SK-N-SH (cell line): Measurements from ENCODE around the gene GALNTL6. TPM values are rescaled to one million over a fixed set of nuclear protein-coding genes. Genes with fewer than 3 reads are reported as not detected.

Source experiments
- CTCF ChIA-PET: fragments of 300-600, 350-600 bp; formaldehyde crosslinking; extraction: SDS; loops from one replicate; lab custom pipeline; 2021; lab: Yijun Ruan, JAX
- POLR2A ChIA-PET: fragments of 350-600 bp; sonication (Branson Sonifier 250); formaldehyde crosslinking; extraction: SDS; loops from one replicate; lab custom pipeline; 2020; ENCODE audit warnings: antibody characterized with exemption, inconsistent platforms; lab: Yijun Ruan, JAX
- DNase-seq: peaks from one replicate; pipeline ENCODE4 v3.0.0; 2012
- H2AFZ ChIP-seq: fragments of 200-600 bp; sonication (generic); 2 replicates; pipeline ENCODE4 v1.8.1; 2016; ENCODE audit warnings: antibody characterized with exemption, mild to moderate bottlenecking, low read depth
- H3F3A ChIP-seq: fragments of 200-600 bp; sonication (generic); replicated peaks from 2 replicates; pipeline ENCODE3; 2016; ENCODE audit warnings: antibody characterized with exemption, mild to moderate bottlenecking; ENCODE audit not compliant: insufficient read depth
- H3K27ac ChIP-seq, 2 experiments: fragments of 200-500 bp in 1 of 2; fragments of 200-600 bp in 1 of 2; sonication (Bioruptor generic) in 1 of 2; sonication (generic), shearing (Covaris generic) in 1 of 2; 2 replicates each; pipeline versions ENCODE4 v1.5.1 to v1.6.1; 2014 to 2016; ENCODE audit warnings: low read depth in 2 of 2, inconsistent platforms in 1 of 2, low read length in 1 of 2, mild to moderate bottlenecking in 1 of 2, mixed read lengths in 1 of 2
- H3K27me3 ChIP-seq: fragments of 200-600 bp; sonication (generic), shearing (Covaris generic); 2 replicates; pipeline ENCODE4 v1.6.1; 2016; ENCODE audit warnings: mixed run types; ENCODE audit not compliant: insufficient read depth
- H3K36me3 ChIP-seq, 2 experiments: fragments of 200-500 bp in 1 of 2; fragments of 200-600 bp in 1 of 2; sonication (Bioruptor generic) in 1 of 2; sonication (generic) in 1 of 2; replicated peaks in 1 of 2; 2 replicates each; pipeline versions ENCODE3 to v1.5.1; 2014 to 2016; ENCODE audit warnings: low read length in 1 of 2, mild to moderate bottlenecking in 1 of 2; ENCODE audit not compliant: insufficient read depth in 2 of 2, control insufficient read depth in 1 of 2
- H3K4me1 ChIP-seq, 2 experiments: fragments of 200-500 bp in 1 of 2; fragments of 200-600 bp in 1 of 2; sonication (Bioruptor generic) in 1 of 2; sonication (generic), shearing (Covaris generic) in 1 of 2; 2 replicates each; pipeline versions ENCODE4 v1.5.1 to v1.6.1; 2014 to 2016; ENCODE audit warnings: low read depth in 1 of 2, low read length in 1 of 2, mixed run types in 1 of 2; ENCODE audit not compliant: insufficient read depth in 2 of 2, control insufficient read depth in 1 of 2
- H3K4me2 ChIP-seq: fragments of 200-600 bp; sonication (generic), shearing (Covaris generic); 2 replicates; pipeline ENCODE4 v1.6.1; 2017; ENCODE audit warnings: mixed run types
- H3K4me3 ChIP-seq, 2 experiments: fragments of 200-500 bp in 1 of 2; fragments of 200-600 bp in 1 of 2; sonication (Bioruptor generic) in 1 of 2; sonication (generic), shearing (Covaris generic) in 1 of 2; 2 replicates each; pipeline versions ENCODE4 v1.5.1 to v1.8.1; 2014 to 2016; ENCODE audit warnings: low read depth in 2 of 2, inconsistent platforms in 1 of 2, low read length in 1 of 2, mild to moderate bottlenecking in 1 of 2, mixed read lengths in 1 of 2, moderate library complexity in 1 of 2
- H3K79me2 ChIP-seq: fragments of 200-600 bp; sonication (generic); 2 replicates; pipeline ENCODE4 v1.8.1; 2017; ENCODE audit warnings: mild to moderate bottlenecking; ENCODE audit not compliant: insufficient read depth
- H3K9ac ChIP-seq: fragments of 200-600 bp; sonication (generic); 2 replicates; pipeline ENCODE4 v1.6.1; 2017; ENCODE audit warnings: mixed run types
- H3K9me2 ChIP-seq: fragments of 200-600 bp; sonication (generic); 2 replicates; pipeline ENCODE4 v1.6.1; 2017; ENCODE audit warnings: mixed run types
- H3K9me3 ChIP-seq: fragments of 200-600 bp; sonication (generic); 2 replicates; pipeline ENCODE4 v1.6.1; 2017; ENCODE audit warnings: mixed run types, mild to moderate bottlenecking, moderate library complexity
- H4K20me1 ChIP-seq: fragments of 200-600 bp; sonication (generic); 2 replicates; pipeline ENCODE4 v1.6.1; 2017; ENCODE audit warnings: mild to moderate bottlenecking, mixed run types; ENCODE audit not compliant: insufficient read depth
- CHD2 ChIP-seq: fragments of 150-350 bp; IDR thresholded peaks from 2 replicates; pipeline ENCODE4 v1.6.1; 2018; ENCODE audit warnings: low read length; ENCODE audit not compliant: partially characterized antibody
- FOXJ3 ChIP-seq: sonication (generic); formaldehyde crosslinking; IDR thresholded peaks from 2 replicates; pipeline ENCODE4 v1.5.1; 2020; ENCODE audit warnings: mild to moderate bottlenecking, missing genetic modification reagents
- FOXM1 ChIP-seq: IDR thresholded peaks from 2 replicates; pipeline ENCODE4 v1.4.0; 2012; ENCODE audit warnings: low read depth, mild to moderate bottlenecking
- IRF3 ChIP-seq: fragments of 150-350 bp; IDR thresholded peaks from 2 replicates; pipeline ENCODE4 v1.6.1; 2016; ENCODE audit warnings: mild to moderate bottlenecking, low read depth, low read length
- MEF2A ChIP-seq: IDR thresholded peaks from 2 replicates; pipeline ENCODE4 v1.4.0; 2012; ENCODE audit warnings: low read depth, borderline replicate concordance
- NFIC ChIP-seq: IDR thresholded peaks from 2 replicates; pipeline ENCODE4 v1.4.0; 2012; ENCODE audit warnings: borderline replicate concordance
- POLR2AphosphoS5 ChIP-seq: IDR thresholded peaks from 2 replicates; pipeline ENCODE4 v1.6.1; 2012; ENCODE audit warnings: low read depth, low read length
- RCOR1 ChIP-seq: fragments of 150-350 bp; IDR thresholded peaks from 2 replicates; pipeline ENCODE4 v1.6.1; 2017; ENCODE audit warnings: antibody characterized with exemption, low read length
- SIN3A ChIP-seq: IDR thresholded peaks from 2 replicates; pipeline ENCODE4 v1.6.1; 2012; ENCODE audit warnings: low read depth, mild to moderate bottlenecking, low read length, moderate library complexity, borderline replicate concordance
- SMC3 ChIP-seq: IDR thresholded peaks from 2 replicates; pipeline ENCODE4 v1.6.1; 2012; ENCODE audit warnings: low read depth, low read length, improper control_type of control experiment
- TCF12 ChIP-seq: IDR thresholded peaks from 2 replicates; pipeline ENCODE4 v1.4.0; 2012
- TEAD4 ChIP-seq: IDR thresholded peaks from 2 replicates; pipeline ENCODE4 v1.4.0; 2012; ENCODE audit warnings: mild to moderate bottlenecking, borderline replicate concordance; ENCODE audit not compliant: insufficient read depth
- USF1 ChIP-seq: IDR thresholded peaks from 2 replicates; pipeline ENCODE4 v1.4.0; 2012; ENCODE audit warnings: low read depth, borderline replicate concordance
- USF2 ChIP-seq: fragments of 150-350 bp; IDR thresholded peaks from 2 replicates; pipeline ENCODE4 v1.6.1; 2017; ENCODE audit warnings: antibody characterized with exemption, low read length, low read depth, borderline replicate concordance
- ZBTB33 ChIP-seq: IDR thresholded peaks from 2 replicates; pipeline ENCODE4 v1.4.0; 2012; ENCODE audit warnings: low read depth, borderline replicate concordance
- WGBS: methylation state at CpG from one replicate; pipeline ENCODE4 v1.1.6; 2017; ENCODE audit warnings: low lambda C conversion rate; 5-methylcytosine and 5-hydroxymethylcytosine counted together
- polyA plus RNA-seq, 3 experiments: library from polyadenylated mRNA; depleted of rRNA; stranded (reverse); fragments of >200 nt; gene quantifications; 2 replicates each; pipeline ENCODE4 v1.2.3, GENCODE V29; 2012

GALNTL6 gene
- polyA plus RNA-seq, 1 of the 3 experiments (the other 2 are of a cell fraction), result 0.07 TPM

- H3K36me3 ChIP-seq, result no peaks in the 10 kb centered on the region
- H3K4me3 ChIP-seq, result no peak overlapping the region
- CTCF ChIA-PET, result interaction anchor here (1.1 kb wide), 1 partner anchor 248 kb away, joined by 3 read pairs; no protein-coding TSS in a partner anchor
- H3K4me1 ChIP-seq, result peaks cover 0 to 8% of the 10 kb centered on the region in 2 experiments; a peak in 1 of 4 replicates
- H2AFZ ChIP-seq, result no peak overlapping the region
- H3F3A ChIP-seq, result peaks cover 7% of the 10 kb centered on the region
- H3K27me3 ChIP-seq, result no peaks in the 10 kb centered on the region
- no peak for DNase-seq
- H3K4me2 ChIP-seq, result no peak overlapping the region
- no peaks in the 10 kb centered on the region for H4K20me1 ChIP-seq
- 78% methylated on average over 7 of the region's 7 CpGs for WGBS
- no peak overlapping the region for H3K9ac ChIP-seq
- H3K27ac ChIP-seq, result no peak overlapping the region
- TF ChIP-seq NFIC (no peak), FOXM1 (no peak), FOXJ3 (no peak), TEAD4 (no peak), USF2 (no peak), ZBTB33 (no peak), SIN3A (no peak), RCOR1 (no peak), IRF3 (no peak), SMC3 (no peak), MEF2A (no peak), POLR2AphosphoS5 (no peak), CHD2 (no peak), TCF12 (no peak), USF1 (no peak)
- H3K9me3 ChIP-seq, result no peaks in the 10 kb centered on the region
- H3K79me2 ChIP-seq, result no peaks in the 10 kb centered on the region
- POLR2A ChIA-PET, result no interaction called here
- H3K9me2 ChIP-seq, result no peaks in the 10 kb centered on the region
Observed at GRCh38 chr4:173009129-173009823, 1196.1 kb downstream of the GALNTL6 start.
